GM19043 (cell line): ENCODE data around the gene BTD.

Experiments used
- ATAC-seq: cut with Tn5 transposase; IDR thresholded peaks from one replicate; pipeline ENCODE4 v1.9.1; 2021; ENCODE audit warnings: low read depth; ENCODE audit not compliant: unreplicated experiment

The BTD gene

GRCh38 chr3:15660055-15660935, 58.8 kb downstream of the BTD start:
- no peak for ATAC-seq

GRCh38 chr3:15664144-15664543, 62.6 kb downstream of the BTD start:
- no peak for ATAC-seq

- ATAC-seq, result no peak
Observed at GRCh38 chr3:15665510-15666150, 64.1 kb downstream of the BTD start.

- no peak for ATAC-seq
Observed at GRCh38 chr3:15666277-15666676, 64.7 kb downstream of the BTD start.

- ATAC-seq, result no peak
Observed at GRCh38 chr3:15667484-15667883, 65.9 kb downstream of the BTD start.

GRCh38 chr3:15673536-15673935, 72.0 kb downstream of the BTD start:
- no peak for ATAC-seq

- ATAC-seq, result no peak
Observed at GRCh38 chr3:15676259-15676658, 74.7 kb downstream of the BTD start.

- ATAC-seq, result no peak
Observed at GRCh38 chr3:15679306-15679705, 77.8 kb downstream of the BTD start.

GRCh38 chr3:15681668-15682067, 80.1 kb downstream of the BTD start:
- ATAC-seq, result no peak

- no peak for ATAC-seq
Observed at GRCh38 chr3:15682561-15683185, 81.1 kb downstream of the BTD start.

GRCh38 chr3:15683253-15683652, 81.7 kb downstream of the BTD start:
- ATAC-seq, result no peak

GRCh38 chr3:15685927-15686326, 84.4 kb downstream of the BTD start:
- ATAC-seq, result no peak

GRCh38 chr3:15690230-15690629, 88.7 kb downstream of the BTD start:
- no peak for ATAC-seq

GRCh38 chr3:15690748-15691147, 89.2 kb downstream of the BTD start:
- ATAC-seq, result no peak

- no peak for ATAC-seq
Observed at GRCh38 chr3:15693355-15693754, 91.8 kb downstream of the BTD start.

- ATAC-seq, result no peak
Observed at GRCh38 chr3:15694628-15695027, 93.1 kb downstream of the BTD start.
